ENCODE results near the gene OTUD5.
"Not testable (repeated sequence)": the region's sequence is repeated elsewhere in the genome, so short reads cannot be mapped to it uniquely, and the experiment has no call there.

Gene OTUD5

DNA sequence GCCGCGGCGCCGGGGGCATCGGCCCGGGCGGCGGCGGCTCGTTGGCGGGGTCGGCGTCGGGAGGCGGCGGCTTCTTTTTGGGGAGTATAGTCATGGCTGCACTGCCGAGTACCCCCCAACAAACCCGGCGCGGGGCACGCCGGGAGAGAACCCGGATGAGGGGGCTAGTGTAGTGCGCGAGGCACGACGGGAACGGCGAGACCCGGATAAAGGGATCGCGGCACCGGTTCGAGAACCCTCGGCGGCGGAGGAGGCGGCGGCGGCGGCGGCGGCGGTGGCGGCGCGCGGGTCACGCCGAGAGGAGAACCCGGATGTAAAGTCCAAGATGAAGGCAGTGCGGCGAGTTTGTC, at the start of gene OTUD5:
TSS of gene OTUD5 (minus strand) at position 131 of the 350 bp plus-strand sequence. CDS start at position 94, 37 bp downstream.
- DNase-seq (ENCODE audit: low read depth, low spot score): no peak

DNA sequence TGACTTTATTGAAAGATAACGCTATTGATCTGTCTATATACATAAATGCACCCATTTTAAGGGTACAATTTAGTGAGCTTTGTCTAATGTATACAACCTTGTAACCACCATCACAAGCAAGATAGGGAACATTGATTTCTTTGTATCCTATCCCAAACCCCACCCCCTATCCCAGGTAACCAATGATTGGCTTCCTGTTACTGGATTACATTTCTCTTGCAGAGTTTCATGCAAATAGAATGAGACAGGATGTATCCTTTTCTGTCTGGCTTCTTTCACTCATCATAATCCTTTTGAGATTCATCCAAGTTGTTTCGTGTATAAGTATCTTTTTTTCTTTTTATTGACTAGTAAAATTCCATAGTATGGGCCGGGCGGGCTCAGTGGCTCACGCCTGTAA, 46.3 kb upstream of the OTUD5 start:
- no peak for DNase-seq (ENCODE audit: low read depth, low spot score)

DNA sequence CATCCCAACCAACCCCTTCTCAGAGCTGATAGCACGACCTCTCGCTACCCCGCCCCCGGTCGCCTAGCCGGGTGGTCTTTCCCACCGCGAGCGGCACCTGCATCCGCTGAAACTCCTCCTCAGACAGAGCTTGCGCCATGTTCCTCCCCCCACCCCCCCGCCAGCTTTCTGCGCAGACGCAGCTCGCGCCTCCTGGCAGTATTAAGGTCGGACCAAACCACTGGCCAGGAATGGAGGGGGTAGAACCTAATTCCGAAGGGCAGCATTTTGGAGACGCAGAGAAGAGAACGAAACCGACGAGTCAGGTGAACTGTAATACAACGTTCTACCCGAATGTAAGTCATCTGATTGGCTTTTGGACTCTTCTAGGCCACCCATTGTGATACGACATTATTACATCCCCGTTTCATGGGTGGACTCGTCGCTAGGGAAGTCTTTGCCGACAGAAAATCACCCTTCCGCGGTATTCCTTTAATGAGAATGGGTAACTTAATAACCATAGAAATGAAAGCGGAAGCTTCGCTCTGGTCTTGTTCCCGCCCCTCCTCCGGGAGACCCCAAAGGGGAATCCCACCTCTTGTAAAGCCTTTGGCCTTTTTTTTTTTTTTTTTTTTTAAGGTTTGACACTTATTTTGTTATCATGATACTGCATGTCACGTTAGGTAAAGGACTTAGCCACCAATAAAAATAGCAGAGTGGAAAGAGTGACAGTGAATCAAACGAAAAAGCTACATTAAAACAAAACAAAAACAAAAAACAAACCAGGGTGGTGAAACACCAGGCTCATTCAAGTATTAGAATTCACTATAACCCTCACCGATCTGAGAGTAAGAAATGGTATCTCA, 44.9 kb upstream of the OTUD5 start, which contains the start of gene GRIPAP1:
TSS of gene GRIPAP1 (minus strand) at position 174 of the 845 bp plus-strand sequence. CDS start at position 139, 35 bp downstream.
- DNase-seq (ENCODE audit: low read depth, low spot score): peak; percentile 96

- DNase-seq (ENCODE audit: low read depth, low spot score): no peak
Measured at GRCh38 chrX:49001521-49002090, 44.2 kb upstream of the OTUD5 start.

GRCh38 chrX:49000636-49001035, 43.2 kb upstream of the OTUD5 start:
- DNase-seq (ENCODE audit: low read depth, low spot score): no peak

GRCh38 chrX:48999030-48999429, 41.6 kb upstream of the OTUD5 start:
- no peak for DNase-seq (ENCODE audit: low read depth, low spot score)

- no peak for DNase-seq (ENCODE audit: low read depth, low spot score)
Measured at GRCh38 chrX:48998391-48998790, 41.0 kb upstream of the OTUD5 start.

DNA sequence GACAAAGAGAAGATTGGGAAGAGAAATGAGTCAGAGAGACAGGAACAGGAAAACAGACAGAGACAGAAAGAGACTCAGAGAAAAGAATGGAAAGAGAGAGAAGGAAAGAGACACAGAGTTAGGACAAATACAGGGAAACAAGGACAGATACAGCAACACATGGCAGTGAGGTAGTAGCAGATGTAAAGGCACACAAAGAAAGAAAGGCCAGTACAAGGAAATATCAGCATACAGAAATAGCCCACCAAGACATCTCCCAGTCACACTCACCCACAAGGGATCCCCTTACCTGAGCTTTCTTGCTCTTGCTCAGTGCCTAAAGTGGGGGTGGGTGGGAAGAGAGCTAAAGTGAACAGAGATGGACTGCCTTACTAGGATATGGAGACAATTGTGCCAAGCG, 40.5 kb upstream of the OTUD5 start:
- DNase-seq (ENCODE audit: low read depth, low spot score): no peak

DNA sequence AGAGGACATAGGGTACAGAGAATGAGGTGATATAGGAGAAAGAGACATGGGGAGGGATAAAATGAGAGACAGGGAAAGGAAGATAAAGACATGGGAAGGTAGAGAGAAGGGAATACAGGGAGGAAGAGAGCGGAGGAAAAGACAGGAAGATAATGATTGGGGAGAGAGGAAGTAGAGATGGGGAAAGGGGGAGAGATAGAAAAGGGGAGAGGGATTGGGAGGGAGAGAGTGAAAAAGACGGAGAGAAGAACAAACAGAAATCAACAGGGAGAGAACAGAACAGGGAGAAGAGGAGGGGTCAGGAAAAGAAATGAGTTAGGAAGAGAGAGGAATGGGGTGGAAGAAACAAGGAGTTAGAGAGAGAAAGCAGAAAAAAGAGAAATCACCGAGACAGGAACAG, 40.0 kb upstream of the OTUD5 start:
- no peak for DNase-seq (ENCODE audit: low read depth, low spot score)

DNA sequence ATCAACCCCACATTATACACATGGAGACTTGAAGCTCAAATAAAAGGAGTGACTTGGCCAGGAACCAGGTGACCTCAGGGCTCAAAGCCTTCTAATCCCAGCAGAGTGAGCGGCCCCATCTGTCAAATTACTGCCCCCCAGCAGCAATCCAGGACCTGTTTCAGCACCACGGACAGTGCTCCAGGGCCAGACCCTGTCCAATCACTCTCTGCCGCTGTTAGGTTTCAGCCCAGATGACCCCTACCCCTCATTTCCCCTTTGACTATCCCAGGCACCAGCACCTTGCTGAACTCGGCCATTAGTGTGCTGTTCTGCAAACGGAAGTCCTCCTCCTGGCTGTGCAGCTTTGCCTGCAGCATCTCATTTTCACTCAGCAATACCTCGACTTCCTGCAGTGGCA, 39.6 kb upstream of the OTUD5 start:
- DNase-seq (ENCODE audit: low read depth, low spot score): peak; percentile 68

GRCh38 chrX:48992341-48992740, 34.9 kb upstream of the OTUD5 start:
- no peak for DNase-seq (ENCODE audit: low read depth, low spot score)

- no peak for DNase-seq (ENCODE audit: low read depth, low spot score)
Measured at GRCh38 chrX:48989483-48989882, 32.1 kb upstream of the OTUD5 start.

- DNase-seq (ENCODE audit: low read depth, low spot score): no peak
Measured at GRCh38 chrX:48983896-48984295, 26.5 kb upstream of the OTUD5 start.

DNA sequence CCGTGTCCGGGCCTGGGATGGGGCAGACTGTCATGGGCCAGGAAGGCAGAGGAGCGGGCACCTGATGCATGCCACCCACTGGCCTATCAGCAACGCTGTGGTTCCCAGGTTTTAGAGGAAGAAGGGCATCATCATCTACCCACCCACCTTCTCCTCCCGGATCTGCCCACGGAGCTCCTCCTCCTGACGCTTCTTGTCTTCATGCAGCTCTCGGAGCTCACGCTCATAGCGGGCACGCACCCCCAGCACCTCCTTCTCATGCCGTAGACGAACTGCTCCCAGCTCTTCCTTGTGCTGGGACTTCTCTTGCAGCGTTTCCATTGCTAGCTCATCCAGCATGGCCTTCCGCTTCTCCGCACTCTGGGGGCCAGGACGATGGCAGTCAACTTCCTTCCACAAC, 25.7 kb upstream of the OTUD5 start:
- DNase-seq (ENCODE audit: low read depth, low spot score): no peak

DNA sequence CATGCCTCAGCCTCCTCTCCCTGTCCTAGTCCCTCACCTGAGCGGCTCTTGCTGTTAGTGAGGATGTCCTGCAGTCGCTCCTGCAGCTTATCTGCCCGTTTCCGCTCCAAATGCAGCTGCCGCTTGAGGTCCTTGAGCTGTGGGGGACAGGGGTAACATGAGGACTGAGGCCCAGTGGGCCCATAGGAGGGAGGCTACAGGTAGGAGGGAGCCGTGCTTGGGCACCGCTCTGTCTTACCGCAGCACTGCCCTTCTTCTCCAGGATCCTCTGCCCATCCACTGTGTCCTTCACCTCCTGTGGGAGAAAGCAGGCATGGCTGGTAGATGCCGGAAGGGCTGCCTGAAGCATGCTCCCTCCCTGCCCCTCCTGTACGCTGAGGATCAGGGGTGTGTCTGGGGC, 23.8 kb upstream of the OTUD5 start:
- no peak for DNase-seq (ENCODE audit: low read depth, low spot score)

DNA sequence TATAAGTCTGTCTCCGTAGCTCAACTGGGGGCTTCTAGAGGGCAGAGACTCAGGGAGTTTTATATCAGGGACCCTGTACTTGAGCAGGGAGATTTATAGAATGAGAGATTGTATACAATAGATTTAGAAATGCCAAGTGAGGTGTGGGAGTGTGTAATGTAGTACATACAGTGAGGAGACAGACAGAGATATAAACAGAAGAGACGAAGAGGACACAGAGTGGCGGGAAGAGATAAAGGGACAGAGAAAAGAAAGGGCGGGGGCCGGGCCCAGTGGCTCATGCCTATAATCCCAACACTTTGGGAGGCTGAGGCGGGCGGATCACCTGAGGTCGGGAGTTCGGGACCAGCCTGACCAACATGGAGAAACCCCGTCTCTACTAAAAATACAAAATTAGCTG, 22.9 kb upstream of the OTUD5 start:
- not testable (repeated sequence) for DNase-seq (ENCODE audit: low read depth, low spot score)

- no peak for DNase-seq (ENCODE audit: low read depth, low spot score)
Measured at GRCh38 chrX:48978226-48978625, 20.8 kb upstream of the OTUD5 start.

GRCh38 chrX:48976086-48976485, 18.7 kb upstream of the OTUD5 start:
- DNase-seq (ENCODE audit: low read depth, low spot score): no peak

DNA sequence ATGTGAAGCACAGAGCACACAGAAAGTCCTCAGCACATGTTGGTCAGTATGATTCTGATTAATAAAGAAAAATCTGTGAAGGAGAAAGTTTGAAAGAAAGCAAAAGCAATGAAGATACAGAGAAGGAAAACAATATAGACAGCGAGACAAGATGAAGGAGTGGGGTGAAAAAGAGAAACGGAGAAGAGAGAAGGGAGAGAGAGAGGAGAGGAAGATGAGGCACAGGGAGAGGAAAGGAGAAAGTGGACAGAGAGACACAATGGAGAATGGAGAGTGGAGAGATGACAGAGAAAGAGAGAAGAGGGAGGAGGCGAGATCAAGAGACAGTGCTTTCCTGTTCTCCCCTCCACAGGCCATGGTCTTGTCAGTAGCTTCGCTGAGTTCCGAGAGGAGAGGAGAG, 18.1 kb upstream of the OTUD5 start:
- no peak for DNase-seq (ENCODE audit: low read depth, low spot score)

DNA sequence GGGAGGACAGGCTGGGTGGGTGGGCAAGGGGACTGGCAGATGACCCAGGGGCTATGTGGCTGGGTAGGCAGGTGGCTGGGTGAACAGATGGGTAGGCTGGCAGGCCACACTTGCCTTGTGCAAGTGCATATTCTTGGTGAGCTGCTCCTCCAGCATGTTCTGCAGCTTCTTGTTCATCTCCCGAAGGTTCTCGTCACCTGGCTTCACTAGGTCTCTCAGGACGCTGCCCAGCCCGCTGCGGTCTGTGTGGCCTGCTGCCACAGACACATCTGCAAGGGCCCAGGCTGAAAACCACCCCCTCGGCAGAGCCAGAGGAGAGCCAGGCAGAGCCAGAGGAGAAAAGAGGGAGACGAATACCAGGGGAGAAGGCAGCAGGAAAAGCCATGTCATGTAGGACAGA, 17.6 kb upstream of the OTUD5 start:
- DNase-seq (ENCODE audit: low read depth, low spot score): no peak

GRCh38 chrX:48974574-48974973, 17.2 kb upstream of the OTUD5 start:
- no peak for DNase-seq (ENCODE audit: low read depth, low spot score)

- no peak for DNase-seq (ENCODE audit: low read depth, low spot score)
Measured at GRCh38 chrX:48974033-48974432, 16.6 kb upstream of the OTUD5 start.

All from ELF-1 (cell line).